HG02678 (cell line): ENCODE results near the gene PCBP2.
"Not testable (repeated sequence)": the region's sequence is repeated elsewhere in the genome, so short reads cannot be mapped to it uniquely, and the experiment has no call there.

ENCODE experiments used
- ATAC-seq: cut with Tn5 transposase; IDR thresholded peaks from one replicate; pipeline ENCODE4 v1.9.1; 2021; ENCODE audit warnings: mild to moderate bottlenecking, moderate library complexity; ENCODE audit not compliant: unreplicated experiment

PCBP2 gene

DNA sequence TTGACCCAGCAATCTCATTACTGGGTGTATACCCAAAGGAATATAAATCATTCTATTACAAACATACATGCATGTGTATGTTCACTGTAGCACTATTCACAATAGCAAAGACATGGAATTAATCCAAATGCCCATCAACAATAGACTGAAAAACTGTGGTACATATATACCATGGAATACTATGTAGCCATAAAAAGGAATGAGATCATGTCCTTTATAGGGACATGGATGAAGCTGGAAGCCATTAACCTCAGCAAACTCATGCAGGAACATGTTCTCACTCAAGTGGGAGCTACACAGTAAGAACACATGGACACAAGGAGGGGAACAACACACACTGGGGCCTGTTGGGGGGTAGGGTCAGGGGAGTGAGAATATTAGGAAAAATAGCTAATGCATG lies 12.3 kb upstream of the PCBP2 start:
- ATAC-seq: not testable (repeated sequence)

DNA sequence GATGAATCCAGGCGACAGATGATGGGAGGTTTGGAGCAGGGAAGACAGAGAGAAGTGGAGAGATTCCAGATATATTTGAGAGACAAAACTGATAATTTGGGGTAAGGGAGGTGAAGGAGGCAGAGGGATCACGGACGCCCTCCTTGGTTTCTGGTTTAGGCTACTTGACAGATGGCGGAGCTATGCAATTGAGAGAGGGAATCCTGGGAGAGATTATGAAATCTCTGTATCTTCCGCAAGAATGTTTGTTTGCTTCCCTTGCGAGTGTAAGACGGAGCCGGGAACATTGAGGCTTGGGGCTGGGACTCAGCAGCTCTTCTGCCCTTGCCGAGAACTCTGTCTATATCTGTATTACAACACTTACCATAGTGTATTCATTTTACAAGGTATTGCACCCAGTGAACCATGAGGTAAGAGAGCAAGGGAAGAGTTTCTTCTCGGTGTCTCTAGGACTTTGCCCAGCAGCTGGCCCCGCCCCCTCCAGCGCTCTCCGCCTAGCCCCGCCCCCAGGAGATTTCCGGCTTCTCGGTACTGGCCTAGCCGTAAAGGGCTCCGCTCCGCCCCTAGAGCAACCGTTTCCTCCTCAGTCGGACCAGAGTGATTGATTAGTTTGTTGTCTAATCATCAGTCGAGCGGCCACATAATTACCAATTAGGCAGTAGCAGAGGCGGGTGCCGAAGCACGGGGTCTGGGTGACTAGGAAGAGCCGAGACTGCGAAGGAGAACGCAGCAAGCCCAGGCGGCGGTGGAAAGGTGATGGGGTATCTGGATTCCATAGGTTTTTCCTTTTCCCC lies 10.7 kb upstream of the PCBP2 start, which contains the start of gene PRR13:
PRR13 (plus strand) TSS at position 695 of the 794 bp plus-strand sequence. CDS start 981 bp downstream, outside the sequence.
- peak; percentile 98 for ATAC-seq

GRCh38 chr12:53443955-53444354 lies 7.9 kb upstream of the PCBP2 start:
- no peak for ATAC-seq

GRCh38 chr12:53444593-53445325 lies 7.1 kb upstream of the PCBP2 start:
- not testable (repeated sequence) for ATAC-seq

GRCh38 chr12:53450936-53451335 lies 966 bp upstream of the PCBP2 start:
- no peak for ATAC-seq

GRCh38 chr12:53452159-53453077 lies 516 bp downstream of the PCBP2 start:
- no peak for ATAC-seq

DNA sequence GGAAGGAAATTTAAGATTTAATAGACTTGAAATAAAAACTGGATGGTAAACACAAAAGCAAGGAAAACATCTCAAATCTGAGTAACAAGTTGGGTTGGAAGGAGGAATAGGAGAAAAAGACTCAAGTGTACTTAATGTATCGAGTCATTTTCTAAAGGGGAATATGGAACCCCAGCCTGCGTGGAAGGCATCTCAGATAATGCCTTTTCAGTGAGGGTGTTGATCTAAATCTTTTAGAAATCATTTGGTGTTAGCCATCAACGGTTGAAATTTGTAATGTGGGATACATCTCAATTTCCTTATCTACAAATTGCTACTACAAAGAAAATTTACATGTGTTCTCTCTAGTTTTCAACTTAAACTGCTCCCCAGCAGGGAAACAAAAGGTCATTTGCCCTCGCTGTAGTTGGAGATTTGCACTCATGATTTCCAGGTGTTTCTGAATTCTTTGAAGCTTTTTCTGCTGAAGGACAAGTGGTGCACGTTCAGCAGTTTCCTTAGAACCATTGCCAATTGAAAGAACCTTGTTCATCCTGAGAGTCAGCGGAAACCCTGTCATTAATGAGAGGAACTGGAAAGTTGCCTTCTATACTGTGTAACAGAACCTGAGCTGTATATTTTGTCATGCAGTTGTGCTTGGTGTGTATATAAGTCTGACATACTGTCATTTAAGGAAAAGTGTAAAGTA lies 2.2 kb downstream of the PCBP2 start:
- no peak for ATAC-seq

DNA sequence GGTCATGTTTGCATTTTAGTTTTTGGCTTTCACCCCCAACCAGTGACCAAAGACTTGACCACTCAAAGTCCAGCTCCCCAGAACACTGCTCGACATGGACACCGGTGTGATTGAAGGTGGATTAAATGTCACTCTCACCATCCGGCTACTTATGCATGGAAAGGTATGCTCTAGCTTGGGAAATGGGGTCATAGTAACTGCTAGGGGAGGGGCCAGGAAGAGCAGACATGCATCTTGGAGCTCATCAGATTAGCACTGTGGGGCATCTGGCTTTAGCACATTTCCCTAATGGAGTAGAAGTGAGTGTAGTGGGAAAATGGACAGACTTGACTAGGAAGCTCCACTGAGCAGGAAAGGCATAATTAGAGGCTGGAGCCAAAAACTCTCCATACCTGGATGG lies 2.8 kb downstream of the PCBP2 start:
- ATAC-seq: no peak

DNA sequence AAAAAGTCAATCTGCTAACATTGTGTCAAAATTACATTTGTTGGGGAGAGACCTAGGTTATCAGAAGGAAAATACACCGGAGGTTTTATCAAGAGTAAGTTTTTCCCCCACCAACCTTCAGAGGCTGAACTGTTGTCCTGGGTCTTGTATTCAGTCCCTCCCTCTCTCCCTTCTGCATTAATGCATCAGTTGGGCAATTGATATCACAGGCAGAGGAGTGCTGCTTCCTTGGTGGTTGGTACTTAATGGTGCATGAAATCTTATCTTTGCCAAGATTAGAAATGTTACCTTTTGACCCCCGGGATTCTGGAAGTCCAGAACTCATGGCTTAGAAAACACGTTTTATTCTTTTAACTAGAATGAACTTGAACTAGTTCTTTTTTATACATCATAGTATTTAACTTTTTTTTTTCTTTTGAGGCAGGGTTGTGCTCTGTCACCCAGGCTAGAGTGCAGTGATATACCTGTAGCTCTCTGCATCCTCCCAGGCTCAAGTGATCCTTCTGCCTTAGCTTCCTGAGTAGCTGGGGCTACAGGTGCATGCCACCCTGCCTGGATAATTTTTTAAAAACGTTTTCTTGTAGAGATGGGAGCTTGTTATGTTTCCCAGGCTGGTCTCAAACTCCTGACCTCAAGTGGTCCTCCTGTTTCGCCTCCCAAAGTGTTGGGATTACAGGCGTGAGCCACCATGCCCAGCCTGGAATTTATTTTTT lies 4.9 kb downstream of the PCBP2 start:
- ATAC-seq: no peak

DNA sequence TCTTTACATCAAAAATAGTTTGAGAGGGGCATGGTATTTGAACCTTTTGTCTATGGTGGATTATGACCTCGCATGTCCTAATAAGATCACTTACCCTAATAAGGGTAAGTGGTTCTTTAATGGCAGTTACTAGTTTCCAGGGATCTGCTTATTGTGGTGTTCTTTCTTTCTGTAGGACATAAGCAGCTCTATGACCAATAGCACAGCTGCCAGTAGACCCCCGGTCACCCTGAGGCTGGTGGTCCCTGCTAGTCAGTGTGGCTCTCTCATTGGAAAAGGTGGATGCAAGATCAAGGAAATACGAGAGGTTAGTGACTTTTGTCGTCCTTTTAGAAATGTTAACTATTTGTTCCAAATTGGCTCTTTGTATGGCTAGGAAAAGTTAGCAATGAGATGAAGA lies 7.2 kb downstream of the PCBP2 start:
- no peak for ATAC-seq

GRCh38 chr12:53461059-53461458 lies 9.2 kb downstream of the PCBP2 start:
- ATAC-seq: no peak

GRCh38 chr12:53461591-53461990 lies 9.7 kb downstream of the PCBP2 start:
- no peak for ATAC-seq

- no peak for ATAC-seq
Measured at GRCh38 chr12:53462935-53463334, 11.0 kb downstream of the PCBP2 start.

DNA sequence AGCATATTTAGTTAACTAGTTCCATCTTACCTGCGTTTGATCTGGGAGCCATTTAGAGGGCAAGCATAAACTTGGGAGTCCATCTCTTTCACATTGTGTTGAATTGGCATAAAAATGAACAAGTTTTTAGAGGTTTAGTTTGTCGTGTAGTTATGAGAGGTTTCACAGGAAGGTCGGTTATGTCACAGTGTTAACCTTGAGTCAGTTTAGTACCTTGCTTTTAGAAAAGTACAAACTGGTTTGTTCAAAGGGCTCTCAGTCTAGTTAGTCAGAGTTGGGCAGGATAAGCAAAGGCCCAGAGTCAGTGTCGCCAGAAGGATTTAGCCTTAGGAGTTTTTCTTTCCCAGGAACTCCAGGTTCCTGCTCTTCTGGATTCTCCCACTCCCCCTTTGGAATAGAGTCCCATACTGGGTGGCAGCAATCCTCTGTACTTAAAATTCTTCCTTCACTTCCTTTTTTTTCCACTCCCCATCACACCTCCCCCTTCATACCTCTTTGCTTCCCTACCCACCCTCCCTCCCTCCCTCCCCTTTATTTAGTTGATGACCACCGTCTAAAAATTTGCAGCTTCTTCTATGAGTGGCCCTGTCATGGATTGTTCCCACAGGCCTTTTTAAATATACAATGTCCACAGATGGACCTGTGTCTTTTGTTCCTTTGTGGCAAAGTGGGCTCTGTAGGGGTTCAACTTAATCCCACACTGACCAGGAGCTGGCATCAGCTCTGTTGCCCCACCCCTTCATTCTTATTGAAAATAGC lies 12.1 kb downstream of the PCBP2 start:
- no peak for ATAC-seq

GRCh38 chr12:53464685-53465418 lies 12.9 kb downstream of the PCBP2 start:
- ATAC-seq: no peak

DNA sequence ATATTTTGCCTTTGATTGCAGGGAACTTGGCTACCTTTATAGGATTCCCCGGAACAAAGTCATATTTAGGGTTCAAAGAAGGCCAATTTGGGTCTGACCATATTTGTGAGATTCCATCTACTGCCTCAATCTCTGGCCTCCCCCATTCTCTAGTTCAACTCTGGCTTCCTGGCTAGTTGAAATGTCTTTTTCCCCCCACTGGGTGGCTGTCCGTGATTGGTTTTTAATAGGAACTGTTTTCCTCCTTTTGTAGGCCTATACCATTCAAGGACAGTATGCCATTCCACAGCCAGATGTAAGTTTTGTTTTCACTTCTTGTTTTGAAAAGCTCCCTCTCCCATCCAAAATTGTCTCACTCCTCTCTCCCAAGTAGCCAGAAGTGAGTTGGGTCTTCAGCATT lies 13.8 kb downstream of the PCBP2 start:
- ATAC-seq: no peak

GRCh38 chr12:53466640-53467039 lies 14.7 kb downstream of the PCBP2 start:
- ATAC-seq: no peak

GRCh38 chr12:53467082-53467481 lies 15.2 kb downstream of the PCBP2 start:
- no peak for ATAC-seq

- no peak for ATAC-seq
Measured at GRCh38 chr12:53467880-53468279, 16.0 kb downstream of the PCBP2 start.
